WERI-Rb-1 (cell line): Measurements from ENCODE around the gene RALGPS1.

Experiments
- DNase-seq: peaks from one replicate; pipeline ENCODE4 v3.0.0-alpha.2; 2020
- H3K27ac ChIP-seq: fragments of 250-450 bp; sonication (Bioruptor Pico); 2 replicates; pipeline ENCODE4 v1.5.1; 2020; ENCODE audit warnings: mild to moderate bottlenecking, moderate library complexity
- H3K27me3 ChIP-seq: fragments of 250-450 bp; sonication (Bioruptor Pico); 2 replicates; pipeline ENCODE4 v1.5.1; 2021; ENCODE audit warnings: mild to moderate bottlenecking, low read depth, moderate library complexity; ENCODE audit not compliant: insufficient read depth, severe bottlenecking
- H3K36me3 ChIP-seq: fragments of 250-450 bp; sonication (Bioruptor Pico); 2 replicates; pipeline ENCODE4 v1.5.1; 2020; ENCODE audit warnings: mild to moderate bottlenecking, moderate library complexity
- H3K4me3 ChIP-seq: 2 replicates; pipeline ENCODE4 v1.5.1; 2011; ENCODE audit warnings: low read depth, mild to moderate bottlenecking, control low read depth, low read length
- H3K9me3 ChIP-seq: fragments of 250-450 bp; sonication (Bioruptor Pico); 2 replicates; pipeline ENCODE4 v1.5.1; 2021; ENCODE audit warnings: mild to moderate bottlenecking, moderate library complexity; ENCODE audit not compliant: severe bottlenecking
- TF ChIP-seq, protein P1 (sequence below): IDR thresholded peaks from 2 replicates; pipeline ENCODE4 v1.5.1; 2011; ENCODE audit warnings: low read depth, mild to moderate bottlenecking, control low read depth, inconsistent platforms, low read length

The RALGPS1 gene

DNA sequence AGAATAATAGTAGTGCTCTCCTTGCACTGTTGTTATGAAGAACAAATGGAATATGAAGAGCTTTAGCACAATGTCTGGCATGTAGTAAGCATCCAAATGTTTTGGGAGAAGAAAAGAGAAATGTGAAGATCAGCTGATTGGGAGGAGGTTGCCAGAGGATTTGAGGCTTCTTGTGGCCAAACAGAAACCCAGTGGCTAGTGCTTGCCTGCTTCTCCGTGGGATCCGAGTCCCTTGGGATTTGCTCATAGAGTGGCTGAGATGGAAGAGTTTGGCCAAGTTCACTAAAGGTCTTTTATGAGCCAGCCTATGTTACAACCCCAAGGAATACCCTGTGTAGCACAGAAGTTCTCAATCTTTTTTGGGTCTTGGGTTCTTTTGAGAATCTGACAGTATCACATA is 121.9 kb downstream of the RALGPS1 start:
- no peaks in the 10 kb centered on the region for H3K36me3 ChIP-seq
- H3K27ac ChIP-seq, result no peak overlapping the region
- no peaks in the 10 kb centered on the region for H3K27me3 ChIP-seq
- no peak overlapping the region for H3K4me3 ChIP-seq
- no peak for DNase-seq
- TF ChIP-seq, protein P1, sequence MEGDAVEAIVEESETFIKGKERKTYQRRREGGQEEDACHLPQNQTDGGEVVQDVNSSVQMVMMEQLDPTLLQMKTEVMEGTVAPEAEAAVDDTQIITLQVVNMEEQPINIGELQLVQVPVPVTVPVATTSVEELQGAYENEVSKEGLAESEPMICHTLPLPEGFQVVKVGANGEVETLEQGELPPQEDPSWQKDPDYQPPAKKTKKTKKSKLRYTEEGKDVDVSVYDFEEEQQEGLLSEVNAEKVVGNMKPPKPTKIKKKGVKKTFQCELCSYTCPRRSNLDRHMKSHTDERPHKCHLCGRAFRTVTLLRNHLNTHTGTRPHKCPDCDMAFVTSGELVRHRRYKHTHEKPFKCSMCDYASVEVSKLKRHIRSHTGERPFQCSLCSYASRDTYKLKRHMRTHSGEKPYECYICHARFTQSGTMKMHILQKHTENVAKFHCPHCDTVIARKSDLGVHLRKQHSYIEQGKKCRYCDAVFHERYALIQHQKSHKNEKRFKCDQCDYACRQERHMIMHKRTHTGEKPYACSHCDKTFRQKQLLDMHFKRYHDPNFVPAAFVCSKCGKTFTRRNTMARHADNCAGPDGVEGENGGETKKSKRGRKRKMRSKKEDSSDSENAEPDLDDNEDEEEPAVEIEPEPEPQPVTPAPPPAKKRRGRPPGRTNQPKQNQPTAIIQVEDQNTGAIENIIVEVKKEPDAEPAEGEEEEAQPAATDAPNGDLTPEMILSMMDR, result no peak
- no peaks in the 10 kb centered on the region for H3K9me3 ChIP-seq

DNA sequence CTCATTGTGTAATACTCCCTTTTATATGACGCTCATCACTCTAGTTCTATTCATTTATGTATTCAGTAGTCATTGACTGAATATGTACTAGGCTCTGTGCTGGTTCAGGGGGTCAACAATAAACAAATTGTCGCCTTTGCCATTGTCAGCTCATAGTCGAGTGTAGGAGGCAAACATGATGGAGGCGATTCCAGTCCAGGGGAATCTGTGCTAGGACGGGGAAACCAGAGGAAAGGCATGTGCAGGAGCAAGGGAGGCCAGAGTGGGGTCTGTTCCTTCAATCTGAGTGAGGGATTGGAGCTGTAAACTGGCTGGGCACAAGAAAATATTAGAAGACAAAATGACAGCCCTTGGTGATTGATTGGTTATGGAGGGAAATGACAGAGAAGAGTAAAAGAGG is 123.9 kb downstream of the RALGPS1 start:
- no peaks in the 10 kb centered on the region for H3K27me3 ChIP-seq
- H3K9me3 ChIP-seq, result no peaks in the 10 kb centered on the region
- no peak overlapping the region for H3K27ac ChIP-seq
- no peak overlapping the region for H3K4me3 ChIP-seq
- TF ChIP-seq, protein P1, result no peak
- no peak for DNase-seq
- no peaks in the 10 kb centered on the region for H3K36me3 ChIP-seq

GRCh38 chr9:127039492-127039891 is 124.9 kb downstream of the RALGPS1 start:
- Histone ChIP-seq H3K36me3 (no peaks in the 10 kb centered on the region), H3K27me3 (no peaks in the 10 kb centered on the region), H3K9me3 (no peaks in the 10 kb centered on the region), H3K4me3 (no peak overlapping the region), H3K27ac (no peak overlapping the region)
- TF ChIP-seq, protein P1, result no peak
- no peak for DNase-seq

- no peak for DNase-seq
- Histone ChIP-seq H3K4me3 (no peak overlapping the region), H3K9me3 (no peaks in the 10 kb centered on the region), H3K27me3 (no peaks in the 10 kb centered on the region), H3K36me3 (no peaks in the 10 kb centered on the region), H3K27ac (no peak overlapping the region)
- TF ChIP-seq, protein P1, result no peak
Measured at GRCh38 chr9:127045148-127045547, 130.6 kb downstream of the RALGPS1 start.

GRCh38 chr9:127047971-127048370 is 133.4 kb downstream of the RALGPS1 start:
- no peaks in the 10 kb centered on the region for H3K27me3 ChIP-seq
- H3K4me3 ChIP-seq, result no peak overlapping the region
- TF ChIP-seq, protein P1, result no peak
- DNase-seq, result no peak
- H3K36me3 ChIP-seq, result peaks cover 4% of the 10 kb centered on the region; the same call in 1 of the 2 replicates
- no peaks in the 10 kb centered on the region for H3K9me3 ChIP-seq
- no peak overlapping the region for H3K27ac ChIP-seq

DNA sequence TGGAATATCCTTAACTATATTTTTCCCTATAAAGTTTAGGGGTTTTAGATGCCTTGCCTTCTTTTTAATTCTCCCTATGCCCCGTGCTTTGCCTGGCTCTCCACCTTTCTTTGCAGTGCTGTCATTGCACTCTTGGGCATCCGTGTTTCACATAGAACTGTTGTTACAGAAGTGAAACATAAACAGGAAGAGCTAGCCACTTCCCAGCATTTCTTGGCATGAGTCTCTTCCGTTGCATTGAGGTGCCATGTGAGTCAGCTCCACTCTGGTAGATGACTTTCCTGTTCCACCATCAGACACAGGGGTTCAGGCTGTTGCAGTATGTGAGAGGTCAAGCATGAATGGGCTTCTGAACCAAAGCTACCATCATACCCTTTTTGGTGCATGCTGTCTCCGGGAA is 134.5 kb downstream of the RALGPS1 start:
- no peak overlapping the region for H3K4me3 ChIP-seq
- no peaks in the 10 kb centered on the region for H3K27me3 ChIP-seq
- peaks cover 10% of the 10 kb centered on the region; the same call in 1 of the 2 replicates for H3K36me3 ChIP-seq
- no peak for DNase-seq
- H3K27ac ChIP-seq, result no peak overlapping the region
- TF ChIP-seq, protein P1, result no peak
- H3K9me3 ChIP-seq, result no peaks in the 10 kb centered on the region
